HEK293 (cell line): Measurements from ENCODE around the gene FUT1.

Source experiments
- CTCF ChIA-PET: fragments of 350-600 bp; formaldehyde crosslinking; extraction: SDS; loops from one replicate; lab custom pipeline; 2021; ENCODE audit warnings: antibody characterized with exemption; lab: Yijun Ruan, JAX
- POLR2A ChIA-PET: fragments of 300-600 bp; formaldehyde crosslinking; extraction: SDS; loops from one replicate; lab custom pipeline; 2020; ENCODE audit warnings: antibody characterized with exemption, inconsistent platforms; lab: Yijun Ruan, JAX
- H3K27ac ChIP-seq: fragments of 200-500 bp; sonication (Bioruptor generic); 2 replicates; pipeline ENCODE4 v1.5.1; 2014; ENCODE audit warnings: low read depth, low read length, control low read depth, inconsistent platforms; ENCODE audit errors: extremely low read depth
- H3K36me3 ChIP-seq, 2 experiments: fragments of 200-500 bp in 1 of 2; sonication (Bioruptor generic) in 1 of 2; 1 replicate in 1 of 2; 2 replicates in 1 of 2; pipeline ENCODE4 v1.5.1; 2014 to 2017; ENCODE audit warnings: inconsistent platforms in 2 of 2, low read length in 2 of 2; ENCODE audit not compliant: control insufficient read depth in 2 of 2, insufficient read depth in 1 of 2
- H3K4me1 ChIP-seq: fragments of 200-500 bp; sonication (Bioruptor generic); 2 replicates; pipeline ENCODE4 v1.5.1; 2014; ENCODE audit warnings: mild to moderate bottlenecking, low read length, inconsistent platforms; ENCODE audit not compliant: control insufficient read depth, insufficient read depth
- H3K4me3 ChIP-seq: 2 replicates; pipeline ENCODE4 v1.5.1; 2011; ENCODE audit warnings: low read depth, mild to moderate bottlenecking, control low read depth, low read length, moderate library complexity
- H3K9me3 ChIP-seq: fragments of 200-500 bp; sonication (Bioruptor generic); 2 replicates; pipeline ENCODE4 v1.5.1; 2014; ENCODE audit warnings: low read depth, low read length, inconsistent platforms; ENCODE audit not compliant: control insufficient read depth, insufficient read depth
- KLF1 ChIP-seq: fragments of 450-650 bp; formaldehyde crosslinking; IDR thresholded peaks from 2 replicates; pipeline ENCODE4 v1.5.1; 2016; ENCODE audit warnings: missing biosample characterization, missing genetic modification characterization
- KLF8 ChIP-seq: fragments of 450-650 bp; formaldehyde crosslinking; IDR thresholded peaks from 2 replicates; pipeline ENCODE4 v1.5.1; 2016; ENCODE audit warnings: missing biosample characterization, missing genetic modification characterization
- MEIS1 ChIP-seq: sonication (generic); formaldehyde crosslinking; IDR thresholded peaks from 2 replicates; pipeline ENCODE4 v1.8.1; 2022; ENCODE audit warnings: missing genetic modification reagents, mild to moderate bottlenecking, borderline replicate concordance
- PRDM1 ChIP-seq: fragments of 450-650 bp; formaldehyde crosslinking; IDR thresholded peaks from 2 replicates; pipeline ENCODE4; 2016; ENCODE audit warnings: missing biosample characterization, missing genetic modification characterization
- PRDM4 ChIP-seq: fragments of 450-650 bp; formaldehyde crosslinking; IDR thresholded peaks from 2 replicates; pipeline ENCODE4 v1.5.1; 2017; ENCODE audit warnings: missing biosample characterization, missing genetic modification characterization
- SCRT2 ChIP-seq: fragments of 450-650 bp; formaldehyde crosslinking; IDR thresholded peaks from 2 replicates; pipeline ENCODE4 v1.5.1; 2016; ENCODE audit warnings: missing biosample characterization, missing genetic modification characterization
- ZBTB17 ChIP-seq: fragments of 450-650 bp; formaldehyde crosslinking; IDR thresholded peaks from 2 replicates; pipeline ENCODE4 v1.5.1; 2016; ENCODE audit warnings: missing biosample characterization, missing genetic modification characterization
- ZBTB21 ChIP-seq: fragments of 450-650 bp; formaldehyde crosslinking; IDR thresholded peaks from 2 replicates; pipeline ENCODE4 v1.5.1; 2017; ENCODE audit warnings: missing biosample characterization, missing genetic modification characterization
- ZBTB48 ChIP-seq: fragments of 450-650 bp; formaldehyde crosslinking; IDR thresholded peaks from 2 replicates; pipeline ENCODE4 v1.5.1; 2016; ENCODE audit warnings: missing biosample characterization, missing genetic modification characterization
- ZNF148 ChIP-seq: fragments of 450-650 bp; formaldehyde crosslinking; IDR thresholded peaks from 2 replicates; pipeline ENCODE4 v1.5.0; 2017; ENCODE audit warnings: missing biosample characterization, missing genetic modification characterization, borderline replicate concordance
- ZNF223 ChIP-seq: fragments of 450-650 bp; formaldehyde crosslinking; IDR thresholded peaks from 2 replicates; pipeline ENCODE4 v1.5.1; 2016; ENCODE audit warnings: missing biosample characterization, missing genetic modification characterization
- ZNF248 ChIP-seq: fragments of 450-650 bp; formaldehyde crosslinking; IDR thresholded peaks from 2 replicates; pipeline ENCODE4 v1.5.1; 2017; ENCODE audit warnings: missing biosample characterization, missing genetic modification characterization
- ZNF354C ChIP-seq: fragments of 450-650 bp; formaldehyde crosslinking; IDR thresholded peaks from 2 replicates; pipeline ENCODE4 v1.5.1; 2016; ENCODE audit warnings: missing biosample characterization, missing genetic modification characterization, low read depth, borderline replicate concordance
- ZNF366 ChIP-seq: fragments of 450-650 bp; formaldehyde crosslinking; conservative IDR thresholded peaks from 2 replicates; pipeline ENCODE4 v1.5.1; 2016; ENCODE audit warnings: missing biosample characterization, missing genetic modification characterization
- ZNF433 ChIP-seq: fragments of 450-650 bp; formaldehyde crosslinking; IDR thresholded peaks from 2 replicates; pipeline ENCODE4 v1.5.1; 2016; ENCODE audit warnings: missing biosample characterization, missing genetic modification characterization, low read depth
- ZNF514 ChIP-seq: fragments of 450-650 bp; formaldehyde crosslinking; IDR thresholded peaks from 2 replicates; pipeline ENCODE4 v1.5.1; 2016; ENCODE audit warnings: missing biosample characterization, missing genetic modification characterization
- ZNF548 ChIP-seq: fragments of 450-650 bp; formaldehyde crosslinking; IDR thresholded peaks from 2 replicates; pipeline ENCODE4 v1.5.1; 2016; ENCODE audit warnings: missing biosample characterization, missing genetic modification characterization
- ZNF571 ChIP-seq: fragments of 450-650 bp; formaldehyde crosslinking; IDR thresholded peaks from 2 replicates; pipeline ENCODE4 v1.5.0; 2017; ENCODE audit warnings: missing biosample characterization, missing genetic modification characterization
- ZNF654 ChIP-seq: fragments of 450-650 bp; formaldehyde crosslinking; IDR thresholded peaks from 2 replicates; pipeline ENCODE4 v1.5.1; 2016; ENCODE audit warnings: low read depth, missing biosample characterization, missing genetic modification characterization
- ZNF660 ChIP-seq: fragments of 450-650 bp; IDR thresholded peaks from 2 replicates; pipeline ENCODE4 v1.5.1; 2018; ENCODE audit warnings: missing biosample characterization, mild to moderate bottlenecking, missing genetic modification characterization
- ZNF792 ChIP-seq: fragments of 450-650 bp; formaldehyde crosslinking; IDR thresholded peaks from 2 replicates; pipeline ENCODE4 v1.5.1; 2016; ENCODE audit warnings: missing biosample characterization, missing genetic modification characterization
- ZNF830 ChIP-seq: fragments of 450-650 bp; IDR thresholded peaks from 2 replicates; pipeline ENCODE4 v1.5.0; 2018; ENCODE audit warnings: missing biosample characterization, missing genetic modification characterization, low read depth, mild to moderate bottlenecking, moderate library complexity
- TF ChIP-seq, protein P1 (sequence below): fragments of 450-650 bp; formaldehyde crosslinking; IDR thresholded peaks from 2 replicates; pipeline ENCODE4 v1.5.1; 2016; ENCODE audit warnings: missing biosample characterization, missing genetic modification characterization
- TF ChIP-seq, protein P2 (sequence below): fragments of 450-650 bp; formaldehyde crosslinking; IDR thresholded peaks from 2 replicates; pipeline ENCODE4 v1.5.1; 2016; ENCODE audit warnings: missing biosample characterization, missing genetic modification characterization
- TF ChIP-seq, protein P3 (sequence below): fragments of 450-650 bp; formaldehyde crosslinking; IDR thresholded peaks from 2 replicates; pipeline ENCODE4 v1.5.1; 2016; ENCODE audit warnings: missing biosample characterization, missing genetic modification characterization

The FUT1 gene

GRCh38 chr19:48738557-48739403 lies 13.7 kb downstream of the FUT1 start (continued):
- TF ChIP-seq, protein P1, sequence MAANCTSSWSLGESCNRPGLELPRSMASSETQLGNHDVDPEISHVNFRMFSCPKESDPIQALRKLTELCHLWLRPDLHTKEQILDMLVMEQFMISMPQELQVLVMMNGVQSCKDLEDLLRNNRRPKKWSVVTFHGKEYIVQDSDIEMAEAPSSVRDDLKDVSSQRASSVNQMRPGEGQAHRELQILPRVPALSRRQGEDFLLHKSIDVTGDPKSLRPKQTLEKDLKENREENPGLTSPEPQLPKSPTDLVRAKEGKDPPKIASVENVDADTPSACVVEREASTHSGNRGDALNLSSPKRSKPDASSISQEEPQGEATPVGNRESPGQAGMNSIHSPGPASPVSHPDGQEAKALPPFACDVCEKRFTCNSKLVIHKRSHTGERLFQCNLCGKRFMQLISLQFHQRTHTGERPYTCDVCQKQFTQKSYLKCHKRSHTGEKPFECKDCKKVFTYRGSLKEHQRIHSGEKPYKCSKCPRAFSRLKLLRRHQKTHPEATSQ (tag by site-specific recombination), result no peak
- no peak for TF ChIP-seq ZNF830
- no peak for TF ChIP-seq ZNF654 (tag by site-specific recombination)
- TF ChIP-seq, protein P2, sequence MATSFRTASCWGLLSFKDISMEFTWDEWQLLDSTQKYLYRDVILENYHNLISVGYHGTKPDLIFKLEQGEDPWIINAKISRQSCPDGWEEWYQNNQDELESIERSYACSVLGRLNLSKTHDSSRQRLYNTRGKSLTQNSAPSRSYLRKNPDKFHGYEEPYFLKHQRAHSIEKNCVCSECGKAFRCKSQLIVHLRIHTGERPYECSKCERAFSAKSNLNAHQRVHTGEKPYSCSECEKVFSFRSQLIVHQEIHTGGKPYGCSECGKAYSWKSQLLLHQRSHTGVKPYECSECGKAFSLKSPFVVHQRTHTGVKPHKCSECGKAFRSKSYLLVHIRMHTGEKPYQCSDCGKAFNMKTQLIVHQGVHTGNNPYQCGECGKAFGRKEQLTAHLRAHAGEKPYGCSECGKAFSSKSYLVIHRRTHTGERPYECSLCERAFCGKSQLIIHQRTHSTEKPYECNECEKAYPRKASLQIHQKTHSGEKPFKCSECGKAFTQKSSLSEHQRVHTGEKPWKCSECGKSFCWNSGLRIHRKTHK (tag by site-specific recombination), result no peak
- TF ChIP-seq PRDM4 (tag by site-specific recombination), result 0 out of 2 replicates have a peak, but pooled peaks have one; percentile 17
- peak; percentile 35; the same call in 1 of the 2 replicates for TF ChIP-seq MEIS1 (CRISPR knock-in tag)
- peak; percentile 63; the same call in 1 of the 2 replicates for TF ChIP-seq ZNF660 (tag by site-specific recombination)
- no peak for TF ChIP-seq ZNF148 (tag by site-specific recombination)
- TF ChIP-seq ZNF354C, result no peak
- TF ChIP-seq ZNF433 (tag by site-specific recombination), result no peak
- peak; percentile 73 for TF ChIP-seq KLF8
- TF ChIP-seq ZNF514 (tag by site-specific recombination), result no peak
- TF ChIP-seq ZNF366, result no peak
- TF ChIP-seq ZNF792, result no peak

DNA sequence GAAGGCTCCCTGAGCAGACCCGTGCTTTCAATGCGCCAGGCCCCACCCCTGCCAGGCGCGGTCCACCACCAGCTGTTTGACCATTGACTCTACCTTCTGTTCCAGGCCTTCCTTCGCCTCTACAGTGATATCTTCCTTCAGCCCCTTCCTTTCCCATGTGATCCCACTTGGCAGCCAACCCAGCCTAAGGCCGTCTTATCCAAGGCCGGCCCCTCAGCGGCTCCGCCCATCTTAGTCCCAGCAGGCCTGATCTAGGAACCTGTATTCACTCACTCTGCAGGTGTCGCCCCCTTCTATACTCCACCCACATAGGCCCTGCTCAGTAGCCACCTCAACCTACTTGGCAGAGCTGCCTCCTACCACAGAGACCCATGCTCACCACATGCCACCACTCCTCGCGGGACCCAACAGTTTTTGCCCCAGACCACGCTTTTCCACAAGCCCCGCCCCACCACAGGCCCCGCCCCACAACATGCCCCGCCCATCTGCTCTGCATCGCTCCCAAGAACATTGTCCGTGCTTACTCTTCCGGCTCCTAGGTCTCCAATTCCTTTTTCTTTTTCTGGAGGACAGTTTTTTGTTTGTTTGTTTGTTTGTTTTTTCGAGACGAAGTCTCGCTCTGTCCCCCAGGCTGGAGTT lies 15.0 kb downstream of the FUT1 start:
- Histone ChIP-seq H3K4me1 (peaks cover 5% of the 10 kb centered on the region), H3K9me3 (no peaks in the 10 kb centered on the region), H3K4me3 (no peak overlapping the region), H3K36me3 (no peaks in the 10 kb centered on the region), H3K27ac (no peak overlapping the region)
- ChIA-PET CTCF (no interaction called here), POLR2A (interaction anchor here (0.5 to 2.9 kb wide), 3 partner anchors 11 to 92 kb away, joined by 6 to 35 read pairs (median 10); partner anchors contain the start of gene CA11)
- no peak for TF ChIP-seq ZNF223
- TF ChIP-seq ZBTB21 (tag by site-specific recombination), result no peak
- TF ChIP-seq ZNF571 (tag by site-specific recombination), result no peak
- TF ChIP-seq ZNF248, result no peak
- no peak for TF ChIP-seq ZNF354C
- TF ChIP-seq, protein P3, sequence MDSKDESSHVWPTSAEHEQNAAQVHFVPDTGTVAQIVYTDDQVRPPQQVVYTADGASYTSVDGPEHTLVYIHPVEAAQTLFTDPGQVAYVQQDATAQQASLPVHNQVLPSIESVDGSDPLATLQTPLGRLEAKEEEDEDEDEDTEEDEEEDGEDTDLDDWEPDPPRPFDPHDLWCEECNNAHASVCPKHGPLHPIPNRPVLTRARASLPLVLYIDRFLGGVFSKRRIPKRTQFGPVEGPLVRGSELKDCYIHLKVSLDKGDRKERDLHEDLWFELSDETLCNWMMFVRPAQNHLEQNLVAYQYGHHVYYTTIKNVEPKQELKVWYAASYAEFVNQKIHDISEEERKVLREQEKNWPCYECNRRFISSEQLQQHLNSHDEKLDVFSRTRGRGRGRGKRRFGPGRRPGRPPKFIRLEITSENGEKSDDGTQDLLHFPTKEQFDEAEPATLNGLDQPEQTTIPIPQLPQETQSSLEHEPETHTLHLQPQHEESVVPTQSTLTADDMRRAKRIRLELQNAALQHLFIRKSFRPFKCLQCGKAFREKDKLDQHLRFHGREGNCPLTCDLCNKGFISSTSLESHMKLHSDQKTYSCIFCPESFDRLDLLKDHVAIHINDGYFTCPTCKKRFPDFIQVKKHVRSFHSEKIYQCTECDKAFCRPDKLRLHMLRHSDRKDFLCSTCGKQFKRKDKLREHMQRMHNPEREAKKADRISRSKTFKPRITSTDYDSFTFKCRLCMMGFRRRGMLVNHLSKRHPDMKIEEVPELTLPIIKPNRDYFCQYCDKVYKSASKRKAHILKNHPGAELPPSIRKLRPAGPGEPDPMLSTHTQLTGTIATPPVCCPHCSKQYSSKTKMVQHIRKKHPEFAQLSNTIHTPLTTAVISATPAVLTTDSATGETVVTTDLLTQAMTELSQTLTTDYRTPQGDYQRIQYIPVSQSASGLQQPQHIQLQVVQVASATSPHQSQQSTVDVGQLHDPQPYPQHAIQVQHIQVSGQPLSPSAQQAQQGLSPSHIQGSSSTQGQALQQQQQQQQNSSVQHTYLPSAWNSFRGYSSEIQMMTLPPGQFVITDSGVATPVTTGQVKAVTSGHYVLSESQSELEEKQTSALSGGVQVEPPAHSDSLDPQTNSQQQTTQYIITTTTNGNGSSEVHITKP (tag by site-specific recombination), result no peak
- no peak for TF ChIP-seq ZNF548 (tag by site-specific recombination)
- peak; percentile 79 for TF ChIP-seq KLF1 (tag by site-specific recombination)
- no peak for TF ChIP-seq PRDM1 (tag by site-specific recombination)
- TF ChIP-seq ZBTB17, result no peak
- TF ChIP-seq ZBTB48, result no peak
- no peak for TF ChIP-seq SCRT2 (tag by site-specific recombination)
